ENCODE measurements around the gene RNF17. TPM values are rescaled to one million over a fixed set of nuclear protein-coding genes. Genes with fewer than 3 reads are reported as not detected.

Gene RNF17
- total and polyA plus RNA-seq, 2 of the 8 experiments (the other 6 are each of a cell fraction or from before 2014, with no cell fraction given): not detected

DNA sequence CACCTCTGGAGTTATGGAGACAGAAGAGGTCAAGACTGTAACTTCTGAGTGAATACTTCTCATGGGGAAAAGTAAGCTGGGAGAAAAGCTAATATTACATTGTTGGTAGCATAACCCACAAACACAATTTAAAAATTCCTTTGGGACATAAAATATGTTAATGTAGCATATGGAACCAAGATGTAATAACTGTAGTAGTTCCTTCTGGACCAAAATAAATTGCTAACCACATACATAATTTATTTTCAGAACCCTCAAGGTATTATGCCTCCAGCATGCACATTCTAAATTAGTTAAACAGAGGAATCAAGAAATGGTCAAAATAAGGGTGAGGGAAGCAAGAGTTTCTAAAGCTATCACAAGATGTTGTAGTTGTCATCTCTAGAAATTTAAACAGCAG is 4.8 kb upstream of the RNF17 start (continued):
- TF ChIP-seq, protein P1, sequence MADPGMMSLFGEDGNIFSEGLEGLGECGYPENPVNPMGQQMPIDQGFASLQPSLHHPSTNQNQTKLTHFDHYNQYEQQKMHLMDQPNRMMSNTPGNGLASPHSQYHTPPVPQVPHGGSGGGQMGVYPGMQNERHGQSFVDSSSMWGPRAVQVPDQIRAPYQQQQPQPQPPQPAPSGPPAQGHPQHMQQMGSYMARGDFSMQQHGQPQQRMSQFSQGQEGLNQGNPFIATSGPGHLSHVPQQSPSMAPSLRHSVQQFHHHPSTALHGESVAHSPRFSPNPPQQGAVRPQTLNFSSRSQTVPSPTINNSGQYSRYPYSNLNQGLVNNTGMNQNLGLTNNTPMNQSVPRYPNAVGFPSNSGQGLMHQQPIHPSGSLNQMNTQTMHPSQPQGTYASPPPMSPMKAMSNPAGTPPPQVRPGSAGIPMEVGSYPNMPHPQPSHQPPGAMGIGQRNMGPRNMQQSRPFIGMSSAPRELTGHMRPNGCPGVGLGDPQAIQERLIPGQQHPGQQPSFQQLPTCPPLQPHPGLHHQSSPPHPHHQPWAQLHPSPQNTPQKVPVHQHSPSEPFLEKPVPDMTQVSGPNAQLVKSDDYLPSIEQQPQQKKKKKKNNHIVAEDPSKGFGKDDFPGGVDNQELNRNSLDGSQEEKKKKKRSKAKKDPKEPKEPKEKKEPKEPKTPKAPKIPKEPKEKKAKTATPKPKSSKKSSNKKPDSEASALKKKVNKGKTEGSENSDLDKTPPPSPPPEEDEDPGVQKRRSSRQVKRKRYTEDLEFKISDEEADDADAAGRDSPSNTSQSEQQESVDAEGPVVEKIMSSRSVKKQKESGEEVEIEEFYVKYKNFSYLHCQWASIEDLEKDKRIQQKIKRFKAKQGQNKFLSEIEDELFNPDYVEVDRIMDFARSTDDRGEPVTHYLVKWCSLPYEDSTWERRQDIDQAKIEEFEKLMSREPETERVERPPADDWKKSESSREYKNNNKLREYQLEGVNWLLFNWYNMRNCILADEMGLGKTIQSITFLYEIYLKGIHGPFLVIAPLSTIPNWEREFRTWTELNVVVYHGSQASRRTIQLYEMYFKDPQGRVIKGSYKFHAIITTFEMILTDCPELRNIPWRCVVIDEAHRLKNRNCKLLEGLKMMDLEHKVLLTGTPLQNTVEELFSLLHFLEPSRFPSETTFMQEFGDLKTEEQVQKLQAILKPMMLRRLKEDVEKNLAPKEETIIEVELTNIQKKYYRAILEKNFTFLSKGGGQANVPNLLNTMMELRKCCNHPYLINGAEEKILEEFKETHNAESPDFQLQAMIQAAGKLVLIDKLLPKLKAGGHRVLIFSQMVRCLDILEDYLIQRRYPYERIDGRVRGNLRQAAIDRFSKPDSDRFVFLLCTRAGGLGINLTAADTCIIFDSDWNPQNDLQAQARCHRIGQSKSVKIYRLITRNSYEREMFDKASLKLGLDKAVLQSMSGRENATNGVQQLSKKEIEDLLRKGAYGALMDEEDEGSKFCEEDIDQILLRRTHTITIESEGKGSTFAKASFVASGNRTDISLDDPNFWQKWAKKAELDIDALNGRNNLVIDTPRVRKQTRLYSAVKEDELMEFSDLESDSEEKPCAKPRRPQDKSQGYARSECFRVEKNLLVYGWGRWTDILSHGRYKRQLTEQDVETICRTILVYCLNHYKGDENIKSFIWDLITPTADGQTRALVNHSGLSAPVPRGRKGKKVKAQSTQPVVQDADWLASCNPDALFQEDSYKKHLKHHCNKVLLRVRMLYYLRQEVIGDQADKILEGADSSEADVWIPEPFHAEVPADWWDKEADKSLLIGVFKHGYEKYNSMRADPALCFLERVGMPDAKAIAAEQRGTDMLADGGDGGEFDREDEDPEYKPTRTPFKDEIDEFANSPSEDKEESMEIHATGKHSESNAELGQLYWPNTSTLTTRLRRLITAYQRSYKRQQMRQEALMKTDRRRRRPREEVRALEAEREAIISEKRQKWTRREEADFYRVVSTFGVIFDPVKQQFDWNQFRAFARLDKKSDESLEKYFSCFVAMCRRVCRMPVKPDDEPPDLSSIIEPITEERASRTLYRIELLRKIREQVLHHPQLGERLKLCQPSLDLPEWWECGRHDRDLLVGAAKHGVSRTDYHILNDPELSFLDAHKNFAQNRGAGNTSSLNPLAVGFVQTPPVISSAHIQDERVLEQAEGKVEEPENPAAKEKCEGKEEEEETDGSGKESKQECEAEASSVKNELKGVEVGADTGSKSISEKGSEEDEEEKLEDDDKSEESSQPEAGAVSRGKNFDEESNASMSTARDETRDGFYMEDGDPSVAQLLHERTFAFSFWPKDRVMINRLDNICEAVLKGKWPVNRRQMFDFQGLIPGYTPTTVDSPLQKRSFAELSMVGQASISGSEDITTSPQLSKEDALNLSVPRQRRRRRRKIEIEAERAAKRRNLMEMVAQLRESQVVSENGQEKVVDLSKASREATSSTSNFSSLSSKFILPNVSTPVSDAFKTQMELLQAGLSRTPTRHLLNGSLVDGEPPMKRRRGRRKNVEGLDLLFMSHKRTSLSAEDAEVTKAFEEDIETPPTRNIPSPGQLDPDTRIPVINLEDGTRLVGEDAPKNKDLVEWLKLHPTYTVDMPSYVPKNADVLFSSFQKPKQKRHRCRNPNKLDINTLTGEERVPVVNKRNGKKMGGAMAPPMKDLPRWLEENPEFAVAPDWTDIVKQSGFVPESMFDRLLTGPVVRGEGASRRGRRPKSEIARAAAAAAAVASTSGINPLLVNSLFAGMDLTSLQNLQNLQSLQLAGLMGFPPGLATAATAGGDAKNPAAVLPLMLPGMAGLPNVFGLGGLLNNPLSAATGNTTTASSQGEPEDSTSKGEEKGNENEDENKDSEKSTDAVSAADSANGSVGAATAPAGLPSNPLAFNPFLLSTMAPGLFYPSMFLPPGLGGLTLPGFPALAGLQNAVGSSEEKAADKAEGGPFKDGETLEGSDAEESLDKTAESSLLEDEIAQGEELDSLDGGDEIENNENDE (IDR thresholded peaks at IDR 0.05; ENCODE audit: insufficient replicate concordance, low read length): no peak
- no peak for TF ChIP-seq PHF8 (conservative IDR thresholded peaks at IDR 0.05; ENCODE audit: low read depth, low read length)
- no peak for TF ChIP-seq HDAC6 (IDR thresholded peaks at IDR 0.05; ENCODE audit: low read depth, low read length)
- no peak for TF ChIP-seq BRCA1 (IDR thresholded peaks at IDR 0.05; ENCODE audit: low read depth, low read length)
- TF ChIP-seq POLR2AphosphoS5 (IDR thresholded peaks at IDR 0.05; ENCODE audit: low read depth, low read length): no peak
- TF ChIP-seq KDM5A (IDR thresholded peaks at IDR 0.05; ENCODE audit: low read length): no peak
- TF ChIP-seq MAFK (IDR thresholded peaks at IDR 0.05; ENCODE audit: low read depth, low read length): no peak
- no peak for TF ChIP-seq SP1 (IDR thresholded peaks at IDR 0.05; ENCODE audit: low read depth, low read length)
- TF ChIP-seq CBX8 (IDR thresholded peaks at IDR 0.05; ENCODE audit: borderline replicate concordance, low read depth, low read length): no peak
- no peak for TF ChIP-seq SP2 (IDR thresholded peaks at IDR 0.05; ENCODE audit: low read length)
- TF ChIP-seq JUND (IDR thresholded peaks at IDR 0.05; ENCODE audit: low read length): no peak
- TF ChIP-seq RXRA (IDR thresholded peaks at IDR 0.05; ENCODE audit: insufficient read depth, low read depth, low read length): no peak
